AG04450 (cell line): ENCODE data around the gene TNFAIP2. TPM values are rescaled to one million over a fixed set of nuclear protein-coding genes. Genes with fewer than 3 reads are reported as not detected.

Source experiments
- CTCF ChIA-PET: fragments of 300-600, 350-600 bp; formaldehyde crosslinking; extraction: SDS; loops from one replicate; lab custom pipeline; 2022; ENCODE audit warnings: antibody characterized with exemption, inconsistent platforms; lab: Charles Lee
- POLR2A ChIA-PET: fragments of 350-600 bp; formaldehyde crosslinking; extraction: SDS; loops from one replicate; lab custom pipeline; 2021; ENCODE audit warnings: antibody characterized with exemption, inconsistent platforms; lab: Yijun Ruan, JAX
- DNase-seq: peaks from one replicate; pipeline ENCODE4 v3.0.0-alpha.2; 2011; ENCODE audit warnings: low read depth, low spot score
- H3K27ac ChIP-seq: one replicate; pipeline ENCODE4 v1.5.1; 2012; ENCODE audit warnings: low read depth, low read length, control low read depth
- H3K27me3 ChIP-seq: one replicate; pipeline ENCODE4 v1.6.0; 2012; ENCODE audit warnings: low read length; ENCODE audit not compliant: control insufficient read depth, insufficient read depth
- H3K4me3 ChIP-seq: 2 replicates; pipeline ENCODE4 v1.5.1; 2011; ENCODE audit warnings: mild to moderate bottlenecking, low read depth, low read length, control low read depth
- H3K9me3 ChIP-seq: 2 replicates; pipeline ENCODE4 v1.5.1; 2012; ENCODE audit warnings: low read length; ENCODE audit not compliant: control insufficient read depth, insufficient read depth
- CTCF ChIP-seq: IDR thresholded peaks from 2 replicates; pipeline ENCODE4 v1.5.1; 2011; ENCODE audit warnings: low read depth, low read length, control low read depth, inconsistent platforms
- polyA plus RNA-seq: library from polyadenylated mRNA; depleted of rRNA; stranded (reverse); fragments of >200 nt; gene quantifications from 2 replicates; pipeline ENCODE4 v1.2.3, GENCODE V29; 2011

Gene TNFAIP2
- polyA plus RNA-seq, 1 experiment, result 15.3 TPM

GRCh38 chr14:103101257-103101962 lies 21.9 kb upstream of the TNFAIP2 start:
- no peak for TF ChIP-seq CTCF
- no peak overlapping the region for H3K27ac ChIP-seq
- CTCF ChIA-PET, result no interaction called here
- no peak overlapping the region for H3K4me3 ChIP-seq
- peaks cover 50% of the 10 kb centered on the region for H3K27me3 ChIP-seq
- H3K9me3 ChIP-seq, result no peaks in the 10 kb centered on the region; the same call in 1 of the 2 replicates
- no peak for DNase-seq
- POLR2A ChIA-PET, result no interaction called here

- H3K4me3 ChIP-seq, result no peak overlapping the region
- DNase-seq, result no peak
- no peaks in the 10 kb centered on the region; the same call in 1 of the 2 replicates for H3K9me3 ChIP-seq
- POLR2A ChIA-PET, result no interaction called here
- CTCF ChIA-PET, result interaction anchor here (4.6 kb wide), 1 partner anchor 179 kb away, joined by 49 read pairs; no protein-coding TSS in a partner anchor
- no peak overlapping the region for H3K27ac ChIP-seq
- H3K27me3 ChIP-seq, result peaks cover 48% of the 10 kb centered on the region
- TF ChIP-seq CTCF, result no peak
Observed at GRCh38 chr14:103101963-103102688, 21.1 kb upstream of the TNFAIP2 start.

GRCh38 chr14:103102689-103103260 lies 20.5 kb upstream of the TNFAIP2 start:
- DNase-seq, result no peak
- POLR2A ChIA-PET, result no interaction called here
- H3K27me3 ChIP-seq, result peaks cover 41% of the 10 kb centered on the region
- H3K4me3 ChIP-seq, result no peak overlapping the region
- no peak for TF ChIP-seq CTCF
- H3K9me3 ChIP-seq, result no peaks in the 10 kb centered on the region; the same call in 1 of the 2 replicates
- no peak overlapping the region for H3K27ac ChIP-seq
- CTCF ChIA-PET, result interaction anchor here (1.3 to 5.0 kb wide), 4 partner anchors 82 to 189 kb away, joined by 4 to 68 read pairs (median 50); no protein-coding TSS in a partner anchor

GRCh38 chr14:103103461-103104388 lies 19.5 kb upstream of the TNFAIP2 start:
- DNase-seq, result no peak
- ChIA-PET CTCF (interaction anchor here (0.6 to 5.0 kb wide), 14 partner anchors 8 to 188 kb away, joined by 3 to 68 read pairs (median 8); partner anchors contain the start of genes EXOC3L4 and LBHD2), POLR2A (no interaction called here)
- Histone ChIP-seq H3K27ac (no peak overlapping the region), H3K4me3 (no peak overlapping the region), H3K9me3 (no peaks in the 10 kb centered on the region; the same call in 1 of the 2 replicates), H3K27me3 (peaks cover 32% of the 10 kb centered on the region)
- TF ChIP-seq CTCF, result peak; percentile 49
